HCT116 (cell line): ENCODE measurements around the gene MYH15. TPM values are rescaled to one million over a fixed set of nuclear protein-coding genes. Genes with fewer than 3 reads are reported as not detected.

Source experiments
- ATAC-seq: fragments of 200-7000 bp; cut with Tn5 transposase; 2 replicates; pipeline ENCODE4 v1.9.1; 2020; ENCODE audit warnings: mild to moderate bottlenecking, moderate library complexity
- BruUV-seq: library from RNA; stranded (reverse); fragments of 400-500 nt; replicated peaks from 2 replicates; lab custom pipeline; 2021; lab: Mats Ljungman, UMichigan
- CTCF ChIA-PET: fragments of 300-600 bp; sonication (Branson Sonifier 250); formaldehyde crosslinking; loops from one replicate; lab custom pipeline; 2021; ENCODE audit warnings: antibody characterized with exemption; lab: Charles Lee
- POLR2A ChIA-PET: fragments of 300-600, 350-600 bp; sonication (Branson Sonifier 250); formaldehyde crosslinking; loops from one replicate; lab custom pipeline; 2021; ENCODE audit warnings: antibody characterized with exemption; lab: Charles Lee
- RAD21 ChIA-PET, 2 experiments: fragments of 300-600 bp; sonication (Branson Sonifier 250); formaldehyde crosslinking; loops; one replicate each; lab custom pipeline; 2023; ENCODE audit warnings: low total read pairs in 2 of 2; ENCODE audit not compliant: uncharacterized antibody in 2 of 2, unreplicated experiment in 2 of 2, low non-redundant PET in 1 of 2; lab: Charles Lee
- DNase-seq: peaks from one replicate; pipeline ENCODE4 v3.0.0-alpha.2; 2010; ENCODE audit warnings: low read depth, low spot score
- H2AFZ ChIP-seq: fragments of 200-600 bp; shearing (Covaris generic), sonication (generic); 2 replicates; pipeline ENCODE4 v1.6.1; 2017; ENCODE audit warnings: low read depth, mixed run types, mixed read lengths, antibody characterized with exemption, low read length; ENCODE audit not compliant: poor library complexity, severe bottlenecking
- H3K27ac ChIP-seq: 2 replicates; pipeline ENCODE4 v1.5.1; 2012; ENCODE audit warnings: low read depth, low read length
- H3K27me3 ChIP-seq: fragments of 200-600 bp; sonication (generic); 2 replicates; pipeline ENCODE4 v1.6.1; 2016; ENCODE audit warnings: mixed run types, low read length, mixed read lengths; ENCODE audit not compliant: insufficient read depth
- H3K36me3 ChIP-seq, 2 experiments: fragments of 200-500 bp in 1 of 2; fragments of 200-600 bp in 1 of 2; sonication (Bioruptor generic) in 1 of 2; sonication (generic) in 1 of 2; 2 replicates each; pipeline versions ENCODE4 v1.5.1 to v1.6.1; 2014 to 2016; ENCODE audit warnings: low read length in 2 of 2, inconsistent platforms in 1 of 2, mixed read lengths in 1 of 2, mixed run types in 1 of 2; ENCODE audit not compliant: insufficient read depth in 2 of 2, control insufficient read depth in 1 of 2
- H3K4me1 ChIP-seq, 2 experiments: fragments of 200-600 bp in 1 of 2; sonication (generic) in 1 of 2; 2 replicates each; pipeline versions ENCODE4 v1.5.1 to v1.6.1; 2012 to 2017; ENCODE audit warnings: low read length in 2 of 2, inconsistent platforms in 1 of 2, mild to moderate bottlenecking in 1 of 2, mixed read lengths in 1 of 2, mixed run types in 1 of 2, moderate library complexity in 1 of 2; ENCODE audit not compliant: insufficient read depth in 2 of 2, control insufficient read depth in 1 of 2
- H3K4me2 ChIP-seq: fragments of 200-600 bp; sonication (generic); 2 replicates; pipeline ENCODE4 v1.6.1; 2017; ENCODE audit warnings: mixed run types, low read length, mixed read lengths
- H3K4me3 ChIP-seq, 2 experiments: fragments of 200-600 bp in 1 of 2; sonication (generic) in 1 of 2; replicated peaks in 1 of 2; 2 replicates each; pipeline ENCODE4 v1.5.1; 2011 to 2016; ENCODE audit warnings: low read length in 2 of 2, control low read depth in 1 of 2, low read depth in 1 of 2, mild to moderate bottlenecking in 1 of 2, mixed read lengths in 1 of 2, mixed run types in 1 of 2
- H3K79me2 ChIP-seq: fragments of 200-600 bp; sonication (generic); 2 replicates; pipeline ENCODE4 v1.6.1; 2017; ENCODE audit warnings: mild to moderate bottlenecking, mixed run types, low read length, moderate library complexity, mixed read lengths; ENCODE audit not compliant: insufficient read depth
- H3K9ac ChIP-seq: fragments of 200-600 bp; sonication (generic); 2 replicates; pipeline ENCODE4 v1.6.1; 2016; ENCODE audit warnings: low read length, mixed read lengths
- H3K9me2 ChIP-seq: fragments of 200-600 bp; sonication (generic), shearing (Covaris generic); 2 replicates; pipeline ENCODE4 v1.6.1; 2017; ENCODE audit warnings: mixed run types, mild to moderate bottlenecking, moderate library complexity; ENCODE audit not compliant: insufficient read depth
- H3K9me3 ChIP-seq, 2 experiments: fragments of 200-500 bp in 1 of 2; fragments of 200-600 bp in 1 of 2; sonication (Bioruptor generic) in 1 of 2; sonication (generic) in 1 of 2; 2 replicates each; pipeline ENCODE4 v1.6.1; 2014 to 2017; ENCODE audit warnings: low read length in 2 of 2, mixed read lengths in 2 of 2, inconsistent platforms in 1 of 2, low read depth in 1 of 2, mild to moderate bottlenecking in 1 of 2, mixed run types in 1 of 2, moderate library complexity in 1 of 2; ENCODE audit not compliant: control insufficient read depth in 1 of 2, insufficient read depth in 1 of 2
- H4K20me1 ChIP-seq: fragments of 200-600 bp; sonication (generic), shearing (Covaris generic); 2 replicates; pipeline ENCODE4 v1.6.1; 2017; ENCODE audit warnings: mixed run types, mild to moderate bottlenecking, moderate library complexity; ENCODE audit not compliant: insufficient read depth
- CEBPB ChIP-seq: IDR thresholded peaks from 2 replicates; pipeline ENCODE4 v1.6.1; 2012; ENCODE audit warnings: low read depth
- EGR1 ChIP-seq: IDR thresholded peaks from 2 replicates; pipeline ENCODE4 v1.6.1; 2012; ENCODE audit warnings: low read depth
- EZH2 ChIP-seq: fragments of 200-600 bp; sonication (generic); IDR thresholded peaks from 2 replicates; pipeline ENCODE4 v1.6.1; 2017; ENCODE audit warnings: antibody characterized with exemption, mixed run types
- EZH2phosphoT487 ChIP-seq: fragments of 200-600 bp; IDR thresholded peaks from 2 replicates; pipeline ENCODE4 v1.6.1; 2018; ENCODE audit warnings: antibody characterized with exemption, borderline replicate concordance
- FOSL1 ChIP-seq: IDR thresholded peaks from 2 replicates; pipeline ENCODE4 v1.6.1; 2012; ENCODE audit warnings: low read depth
- POLR2A ChIP-seq: IDR thresholded peaks from 2 replicates; pipeline ENCODE4 v1.7.0; 2011; ENCODE audit warnings: borderline replicate concordance; ENCODE audit not compliant: insufficient read depth, insufficient read length; ENCODE audit errors: extremely low read depth
- POLR2AphosphoS5 ChIP-seq: IDR thresholded peaks from 2 replicates; pipeline ENCODE4 v1.6.1; 2011; ENCODE audit warnings: mild to moderate bottlenecking, low read depth, low read length, moderate library complexity
- RAD21 ChIP-seq: IDR thresholded peaks from 2 replicates; pipeline ENCODE4 v1.6.1; 2012; ENCODE audit warnings: low read depth, mild to moderate bottlenecking
- SRF ChIP-seq: IDR thresholded peaks from 2 replicates; pipeline ENCODE4 v1.6.1; 2012; ENCODE audit warnings: low read depth
- TCF7L2 ChIP-seq: IDR thresholded peaks from 2 replicates; pipeline ENCODE4 v1.7.0; 2011; ENCODE audit warnings: borderline replicate concordance, inconsistent platforms; ENCODE audit not compliant: insufficient read depth, insufficient read length; ENCODE audit errors: extremely low read depth
- YY1 ChIP-seq: IDR thresholded peaks from 2 replicates; pipeline ENCODE4 v1.6.1; 2011; ENCODE audit warnings: low read length, low read depth, moderate library complexity, mild to moderate bottlenecking; ENCODE audit not compliant: insufficient replicate concordance; ENCODE audit errors: extremely low read depth
- ZFX ChIP-seq: fragments of 450-650 bp; IDR thresholded peaks from 2 replicates; pipeline ENCODE4 v1.6.1; 2017
- ZNF274 ChIP-seq: fragments of 200-500 bp; sonication (Bioruptor generic); IDR thresholded peaks from 2 replicates; pipeline ENCODE4 v1.6.1; 2014; ENCODE audit warnings: mild to moderate bottlenecking, low read depth, low read length, inconsistent platforms
- intact Hi-C: fragments of 100-400 bp; cut with micrococcal nuclease; formaldehyde crosslinking; loops from 2 replicates; pipeline ENCODE4 v1.10.0; 2022
- total RNA-seq: library from RNA; stranded (reverse); gene quantifications from one replicate; pipeline ENCODE4 v1.2.1, GENCODE V29; 2021; ENCODE audit not compliant: unreplicated experiment
- TF ChIP-seq, protein P1 (sequence below): IDR thresholded peaks from 2 replicates; pipeline ENCODE4 v1.6.1; 2012
- TF ChIP-seq, protein P2 (sequence below): IDR thresholded peaks from 2 replicates; pipeline ENCODE4 v1.6.1; 2011; ENCODE audit warnings: mild to moderate bottlenecking, low read length, moderate library complexity; ENCODE audit not compliant: insufficient replicate concordance; ENCODE audit errors: extremely low read depth
- TF ChIP-seq, protein P3 (sequence below), 3 experiments: fragments of 200-600 bp in 1 of 3; sonication (generic) in 1 of 3; IDR thresholded peaks in 2 of 3; conservative IDR thresholded peaks in 1 of 3; 2 replicates each; pipeline ENCODE4 v1.5.1; 2012 to 2017; ENCODE audit warnings: low read depth in 2 of 3, low read length in 2 of 3, antibody characterized with exemption in 1 of 3, borderline replicate concordance in 1 of 3, control low read depth in 1 of 3, mild to moderate bottlenecking in 1 of 3, mixed read lengths in 1 of 3, mixed run types in 1 of 3, moderate library complexity in 1 of 3; ENCODE audit not compliant: insufficient read depth in 1 of 3

Gene MYH15
- total RNA-seq, 1 experiment from 2014 or later = 11.2 TPM

DNA sequence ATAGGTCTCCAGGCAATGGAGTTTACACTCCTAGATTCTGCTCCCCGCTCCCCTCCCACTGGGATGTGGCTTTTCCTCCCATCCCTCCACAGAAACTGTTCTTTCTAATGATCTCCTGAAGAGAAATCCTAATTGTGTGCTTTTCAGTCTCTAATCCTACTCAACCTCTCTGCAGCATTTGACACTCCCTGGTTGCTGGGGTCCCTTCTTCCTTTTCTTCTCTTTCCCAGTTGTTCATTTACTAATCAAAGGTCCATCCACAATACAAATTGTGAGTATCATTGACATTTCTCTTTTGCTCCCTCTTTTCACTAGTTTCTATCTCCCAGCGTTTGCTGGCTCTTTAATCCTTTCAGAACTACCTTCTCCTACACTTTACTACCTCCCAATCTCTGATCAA is 6.5 kb upstream of the MYH15 start:
- ChIA-PET POLR2A (no interaction called here), RAD21 (no interaction called here), CTCF (no interaction called here)
- no peaks in the 10 kb centered on the region for H3K4me1 ChIP-seq
- H3K27me3 ChIP-seq = no peaks in the 10 kb centered on the region
- no peak for ATAC-seq
- no peaks in the 10 kb centered on the region for H3K36me3 ChIP-seq
- no peaks in the 10 kb centered on the region for H4K20me1 ChIP-seq
- no peak overlapping the region for H3K9ac ChIP-seq
- H3K4me3 ChIP-seq = no peak overlapping the region
- TF ChIP-seq, protein P1, sequence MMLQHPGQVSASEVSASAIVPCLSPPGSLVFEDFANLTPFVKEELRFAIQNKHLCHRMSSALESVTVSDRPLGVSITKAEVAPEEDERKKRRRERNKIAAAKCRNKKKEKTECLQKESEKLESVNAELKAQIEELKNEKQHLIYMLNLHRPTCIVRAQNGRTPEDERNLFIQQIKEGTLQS = no peak
- TF ChIP-seq EZH2 (no peak), SRF (no peak), ZNF274 (no peak), ZFX (no peak), POLR2A (no peak), FOSL1 (no peak), YY1 (no peak), POLR2AphosphoS5 (no peak), RAD21 (no peak), EZH2phosphoT487 (no peak), TCF7L2 (no peak), EGR1 (no peak), CEBPB (no peak)
- TF ChIP-seq, protein P2, sequence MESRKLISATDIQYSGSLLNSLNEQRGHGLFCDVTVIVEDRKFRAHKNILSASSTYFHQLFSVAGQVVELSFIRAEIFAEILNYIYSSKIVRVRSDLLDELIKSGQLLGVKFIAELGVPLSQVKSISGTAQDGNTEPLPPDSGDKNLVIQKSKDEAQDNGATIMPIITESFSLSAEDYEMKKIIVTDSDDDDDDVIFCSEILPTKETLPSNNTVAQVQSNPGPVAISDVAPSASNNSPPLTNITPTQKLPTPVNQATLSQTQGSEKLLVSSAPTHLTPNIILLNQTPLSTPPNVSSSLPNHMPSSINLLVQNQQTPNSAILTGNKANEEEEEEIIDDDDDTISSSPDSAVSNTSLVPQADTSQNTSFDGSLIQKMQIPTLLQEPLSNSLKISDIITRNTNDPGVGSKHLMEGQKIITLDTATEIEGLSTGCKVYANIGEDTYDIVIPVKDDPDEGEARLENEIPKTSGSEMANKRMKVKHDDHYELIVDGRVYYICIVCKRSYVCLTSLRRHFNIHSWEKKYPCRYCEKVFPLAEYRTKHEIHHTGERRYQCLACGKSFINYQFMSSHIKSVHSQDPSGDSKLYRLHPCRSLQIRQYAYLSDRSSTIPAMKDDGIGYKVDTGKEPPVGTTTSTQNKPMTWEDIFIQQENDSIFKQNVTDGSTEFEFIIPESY = no peak
- TF ChIP-seq, protein P3, sequence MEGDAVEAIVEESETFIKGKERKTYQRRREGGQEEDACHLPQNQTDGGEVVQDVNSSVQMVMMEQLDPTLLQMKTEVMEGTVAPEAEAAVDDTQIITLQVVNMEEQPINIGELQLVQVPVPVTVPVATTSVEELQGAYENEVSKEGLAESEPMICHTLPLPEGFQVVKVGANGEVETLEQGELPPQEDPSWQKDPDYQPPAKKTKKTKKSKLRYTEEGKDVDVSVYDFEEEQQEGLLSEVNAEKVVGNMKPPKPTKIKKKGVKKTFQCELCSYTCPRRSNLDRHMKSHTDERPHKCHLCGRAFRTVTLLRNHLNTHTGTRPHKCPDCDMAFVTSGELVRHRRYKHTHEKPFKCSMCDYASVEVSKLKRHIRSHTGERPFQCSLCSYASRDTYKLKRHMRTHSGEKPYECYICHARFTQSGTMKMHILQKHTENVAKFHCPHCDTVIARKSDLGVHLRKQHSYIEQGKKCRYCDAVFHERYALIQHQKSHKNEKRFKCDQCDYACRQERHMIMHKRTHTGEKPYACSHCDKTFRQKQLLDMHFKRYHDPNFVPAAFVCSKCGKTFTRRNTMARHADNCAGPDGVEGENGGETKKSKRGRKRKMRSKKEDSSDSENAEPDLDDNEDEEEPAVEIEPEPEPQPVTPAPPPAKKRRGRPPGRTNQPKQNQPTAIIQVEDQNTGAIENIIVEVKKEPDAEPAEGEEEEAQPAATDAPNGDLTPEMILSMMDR (IDR thresholded peaks at IDR 0.05 in 2 of 3, conservative IDR thresholded peaks at IDR 0.05 in 1 of 3; ENCODE audit: borderline replicate concordance in 1 of 3, insufficient read depth in 1 of 3, low read depth in 2 of 3, low read length in 2 of 3) = no peak
- no peak for DNase-seq
- intact Hi-C loops = no loop called here
- no peak overlapping the region for H3K27ac ChIP-seq
- H3K9me2 ChIP-seq = no peaks in the 10 kb centered on the region
- H2AFZ ChIP-seq = no peak overlapping the region
- no peaks in the 10 kb centered on the region for H3K79me2 ChIP-seq
- no peak overlapping the region for H3K4me2 ChIP-seq
- no peaks in the 10 kb centered on the region for H3K9me3 ChIP-seq
- BruUV-seq = no TSS peak
